Stimulated activated CD4-positive, alpha-beta T cell treated with anti-CD3 and anti-CD28 coated beads, Interleukin-1b, Interleukin-23, amount 100 ng/mL, for 24 hours (primary cell): ENCODE results near the gene ARPC5L.
"Not testable (repeated sequence)": the region's sequence is repeated elsewhere in the genome, so short reads cannot be mapped to it uniquely, and the experiment has no call there.

Experiments used
- DNase-seq, 4 experiments: peaks; one replicate each; pipeline ENCODE4 v3.0.0-alpha.2; 2020; ENCODE audit warnings: low read depth in 4 of 4, low spot score in 1 of 4

Gene ARPC5L

GRCh38 chr9:124887832-124888231, 25.9 kb downstream of the ARPC5L start:
- DNase-seq, result no peak

- no peak for DNase-seq
These were observed 27.1 kb downstream of the ARPC5L start for GRCh38 chr9:124889006-124889405.

GRCh38 chr9:124890179-124890578, 28.2 kb downstream of the ARPC5L start:
- DNase-seq, result no peak

GRCh38 chr9:124894035-124894740, 32.3 kb downstream of the ARPC5L start:
- DNase-seq, result no peak

GRCh38 chr9:124894741-124895170, 32.8 kb downstream of the ARPC5L start:
- DNase-seq, result no peak

GRCh38 chr9:124897570-124898460, 35.9 kb downstream of the ARPC5L start:
- DNase-seq, result no peak

- DNase-seq, result no peak
These were observed 37.9 kb downstream of the ARPC5L start for GRCh38 chr9:124899845-124900244.

GRCh38 chr9:124906966-124907365, 45.0 kb downstream of the ARPC5L start:
- no peak for DNase-seq

- DNase-seq, result no peak
These were observed 46.2 kb downstream of the ARPC5L start for GRCh38 chr9:124908098-124908497.

GRCh38 chr9:124911766-124912165, 49.8 kb downstream of the ARPC5L start:
- DNase-seq, result no peak

- DNase-seq, result no peak
These were observed 51.4 kb downstream of the ARPC5L start for GRCh38 chr9:124913378-124913777.

GRCh38 chr9:124914753-124915405, 52.9 kb downstream of the ARPC5L start:
- no peak for DNase-seq

GRCh38 chr9:124920394-124920793, 58.5 kb downstream of the ARPC5L start:
- not testable (repeated sequence) for DNase-seq
